ENCODE results near the gene DDA1.

Gene DDA1

GRCh38 chr19:17330262-17331044 is 21.1 kb downstream of the DDA1 start:
- DNase-seq, result no peak

GRCh38 chr19:17331045-17331558 is 21.7 kb downstream of the DDA1 start:
- DNase-seq, result no peak

- DNase-seq, result no peak
Observed at GRCh38 chr19:17332360-17332676, 23.0 kb downstream of the DDA1 start.

- DNase-seq, result peak; percentile 56 to 71 (median 67)
Observed at GRCh38 chr19:17332677-17333581, 23.6 kb downstream of the DDA1 start.

- DNase-seq, result peak; percentile 85 to 87 (median 85)
Observed at GRCh38 chr19:17333611-17334413, 24.4 kb downstream of the DDA1 start.

GRCh38 chr19:17334414-17335409 is 25.3 kb downstream of the DDA1 start, which contains the start of gene ANO8:
ANO8 (minus strand) TSS chr19:17334855; CDS start chr19:17334670, 185 bp downstream.
- DNase-seq, result peak; percentile 97 to 98 (median 98)

GRCh38 chr19:17335575-17335974 is 26.2 kb downstream of the DDA1 start:
- no peak for DNase-seq

- peak; percentile 97 to 99 (median 98) for DNase-seq
Observed at GRCh38 chr19:17336872-17337674, 27.7 kb downstream of the DDA1 start, which contains the start of gene GTPBP3. GTPBP3 (plus strand) TSS chr19:17337553; CDS start chr19:17337612, 59 bp downstream.

GRCh38 chr19:17337675-17338432 is 28.5 kb downstream of the DDA1 start:
- DNase-seq, result peak in 1 of 3 donors; percentile 45

- no peak for DNase-seq
Observed at GRCh38 chr19:17338433-17339078, 29.2 kb downstream of the DDA1 start.

GRCh38 chr19:17339088-17339741 is 29.9 kb downstream of the DDA1 start:
- peak in 1 of 3 donors; percentile 30 for DNase-seq

GRCh38 chr19:17340302-17340870 is 31.0 kb downstream of the DDA1 start:
- peak in 1 of 3 donors; percentile 55 for DNase-seq

- peak in 2 of 3 donors; percentile 44 to 46 for DNase-seq
Observed at GRCh38 chr19:17340871-17341357, 31.6 kb downstream of the DDA1 start.

GRCh38 chr19:17341386-17341785 is 32.0 kb downstream of the DDA1 start:
- DNase-seq, result no peak

GRCh38 chr19:17341845-17342244 is 32.5 kb downstream of the DDA1 start:
- no peak for DNase-seq

- DNase-seq, result peak; percentile 79 to 88 (median 86)
Observed at GRCh38 chr19:17346109-17346671, 36.8 kb downstream of the DDA1 start.

GRCh38 chr19:17347361-17347760 is 38.0 kb downstream of the DDA1 start:
- DNase-seq, result peak in 2 of 3 donors; percentile 42 to 62

Data from suppressor macrophage treated with lipopolysaccharide for 1 hour (primary cell).